ENCODE measurements around the gene PHIP. TPM values are rescaled to one million over a fixed set of nuclear protein-coding genes. Genes with fewer than 3 reads are reported as not detected.
"Not testable (repeated sequence)": the region's sequence is repeated elsewhere in the genome, so short reads cannot be mapped to it uniquely, and the experiment has no call there.

The PHIP gene
- total RNA-seq, 2 experiments from 2014 or later = 24.5 to 25.1 TPM

GRCh38 chr6:78948785-78949184 lies 129.3 kb downstream of the PHIP start:
- CTCF ChIA-PET = no interaction called here
- POLR2A ChIA-PET = no interaction called here

GRCh38 chr6:78947962-78948361 lies 130.1 kb downstream of the PHIP start:
- ChIA-PET CTCF (no interaction called here), POLR2A (no interaction called here)

- CTCF ChIA-PET = no interaction called here
Measured at GRCh38 chr6:78947529-78947928, 130.5 kb downstream of the PHIP start.

GRCh38 chr6:78942446-78942845 lies 135.6 kb downstream of the PHIP start:
- POLR2A ChIA-PET = no interaction called here
- CTCF ChIA-PET = no interaction called here

More at GRCh38 chr6:78947529-78947928, 130.5 kb downstream of the PHIP start:
- POLR2A ChIA-PET = no interaction called here

GRCh38 chr6:78936515-78936914 lies 141.5 kb downstream of the PHIP start:
- ChIA-PET CTCF (no interaction called here), POLR2A (no interaction called here)

GRCh38 chr6:78935553-78935952 lies 142.5 kb downstream of the PHIP start:
- POLR2A ChIA-PET = no interaction called here
- CTCF ChIA-PET = no interaction called here

- CTCF ChIA-PET = no interaction called here
- POLR2A ChIA-PET = no interaction called here
Measured at GRCh38 chr6:78925317-78925716, 152.7 kb downstream of the PHIP start.

GRCh38 chr6:78921168-78921567 lies 156.9 kb downstream of the PHIP start:
- POLR2A ChIA-PET, CTCF ChIA-PET: not testable (repeated sequence)

- CTCF ChIA-PET = no interaction called here
- POLR2A ChIA-PET = no interaction called here
Measured at GRCh38 chr6:78917788-78918187, 160.3 kb downstream of the PHIP start.

- CTCF ChIA-PET = no interaction called here
- POLR2A ChIA-PET = no interaction called here
Measured at GRCh38 chr6:78916411-78916810, 161.6 kb downstream of the PHIP start.

- ChIA-PET CTCF (no interaction called here), POLR2A (no interaction called here)
Measured at GRCh38 chr6:78911218-78911940, 166.7 kb downstream of the PHIP start.

- ChIA-PET POLR2A (no interaction called here), CTCF (no interaction called here)
Measured at GRCh38 chr6:78910591-78911171, 167.4 kb downstream of the PHIP start.

- POLR2A ChIA-PET = no interaction called here
- CTCF ChIA-PET = no interaction called here
Measured at GRCh38 chr6:78910010-78910409, 168.0 kb downstream of the PHIP start.

- ChIA-PET CTCF (no interaction called here), POLR2A (no interaction called here)
Measured at GRCh38 chr6:78909391-78909790, 168.7 kb downstream of the PHIP start.

- ChIA-PET CTCF (no interaction called here), POLR2A (no interaction called here)
Measured at GRCh38 chr6:78908621-78909020, 169.4 kb downstream of the PHIP start.

- ChIA-PET POLR2A (interaction anchor here (0.5 kb wide), 1 partner anchor 1176 kb away, joined by 3 read pairs; no protein-coding TSS in a partner anchor), CTCF (no interaction called here)
Measured at GRCh38 chr6:78896227-78896626, 181.8 kb downstream of the PHIP start.

- CTCF ChIA-PET, POLR2A ChIA-PET: not testable (repeated sequence)
Measured at GRCh38 chr6:78889901-78890300, 188.2 kb downstream of the PHIP start.

Other genes with a start within 250 kb of the PHIP start
- gene IRAK1BP1, start 210.7 kb downstream of the PHIP start, total RNA-seq = 1 to 10 TPM; 2.6 to 3.0 TPM
- 10 to 100 TPM; 45.4 to 45.7 TPM for gene HMGN3, start 156.4 kb upstream of the PHIP start, total RNA-seq